ENCODE measurements around the gene TRAPPC10. TPM values are rescaled to one million over a fixed set of nuclear protein-coding genes. Genes with fewer than 3 reads are reported as not detected.

TRAPPC10 gene
- total RNA-seq, 2 donors from 2014 or later, result 36.8 to 40.1 TPM

- Mint-ChIP-seq H3K9me3 (no peaks in the 10 kb centered on the region), H3K36me3 (ENCODE audit: low read depth) (peaks cover 72% of the 10 kb centered on the region)
- 94 to 100% methylated on average over 3 to 6 of the region's 7 CpGs for WGBS, 2 experiments (ENCODE audit: insufficient coverage in 1 of 2, insufficient read length in 1 of 2)
Observed at GRCh38 chr21:44079846-44080245, 67.7 kb downstream of the TRAPPC10 start.

GRCh38 chr21:44082648-44083440 lies 70.7 kb downstream of the TRAPPC10 start:
- H3K9me3 Mint-ChIP-seq, result no peaks in the 10 kb centered on the region
- no peak for DNase-seq

More at GRCh38 chr21:44079846-44080245, 67.7 kb downstream of the TRAPPC10 start:
- no peaks in the 10 kb centered on the region for H3K4me1 ChIP-seq (ENCODE audit: control insufficient read depth, insufficient read depth, low read length)
- Mint-ChIP-seq H3K4me3 (no peak overlapping the region), H3K27ac (no peak overlapping the region), H3K27me3 (ENCODE audit: insufficient read depth) (no peaks in the 10 kb centered on the region), H3K4me1 (no peaks in the 10 kb centered on the region)
- H3K27ac ChIP-seq (ENCODE audit: low read depth, low read length), result no peak overlapping the region
- TF ChIP-seq, protein P1, sequence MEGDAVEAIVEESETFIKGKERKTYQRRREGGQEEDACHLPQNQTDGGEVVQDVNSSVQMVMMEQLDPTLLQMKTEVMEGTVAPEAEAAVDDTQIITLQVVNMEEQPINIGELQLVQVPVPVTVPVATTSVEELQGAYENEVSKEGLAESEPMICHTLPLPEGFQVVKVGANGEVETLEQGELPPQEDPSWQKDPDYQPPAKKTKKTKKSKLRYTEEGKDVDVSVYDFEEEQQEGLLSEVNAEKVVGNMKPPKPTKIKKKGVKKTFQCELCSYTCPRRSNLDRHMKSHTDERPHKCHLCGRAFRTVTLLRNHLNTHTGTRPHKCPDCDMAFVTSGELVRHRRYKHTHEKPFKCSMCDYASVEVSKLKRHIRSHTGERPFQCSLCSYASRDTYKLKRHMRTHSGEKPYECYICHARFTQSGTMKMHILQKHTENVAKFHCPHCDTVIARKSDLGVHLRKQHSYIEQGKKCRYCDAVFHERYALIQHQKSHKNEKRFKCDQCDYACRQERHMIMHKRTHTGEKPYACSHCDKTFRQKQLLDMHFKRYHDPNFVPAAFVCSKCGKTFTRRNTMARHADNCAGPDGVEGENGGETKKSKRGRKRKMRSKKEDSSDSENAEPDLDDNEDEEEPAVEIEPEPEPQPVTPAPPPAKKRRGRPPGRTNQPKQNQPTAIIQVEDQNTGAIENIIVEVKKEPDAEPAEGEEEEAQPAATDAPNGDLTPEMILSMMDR (conservative IDR thresholded peaks at IDR 0.05), result no peak
- no peak overlapping the region for H3K4me3 ChIP-seq (ENCODE audit: low read length)
- H3K9me3 ChIP-seq (ENCODE audit: control insufficient read depth, low read length), result no peaks in the 10 kb centered on the region
- no peak for DNase-seq
- peaks cover 91% of the 10 kb centered on the region for H3K36me3 ChIP-seq (ENCODE audit: control insufficient read depth, insufficient read depth, low read length)
- H3K27me3 ChIP-seq (ENCODE audit: control insufficient read depth, insufficient read depth, low read length, poor library complexity, severe bottlenecking), result no peaks in the 10 kb centered on the region
- no peak overlapping the region for H3K9ac ChIP-seq (ENCODE audit: extremely low read depth, low read length, poor library complexity, severe bottlenecking)

GRCh38 chr21:44083631-44084291 lies 71.7 kb downstream of the TRAPPC10 start:
- H3K4me1 ChIP-seq (ENCODE audit: control insufficient read depth, insufficient read depth, low read length), result no peaks in the 10 kb centered on the region
- no peaks in the 10 kb centered on the region for H3K27me3 ChIP-seq (ENCODE audit: control insufficient read depth, insufficient read depth, low read length, poor library complexity, severe bottlenecking)
- H3K9ac ChIP-seq (ENCODE audit: extremely low read depth, low read length, poor library complexity, severe bottlenecking), result no peak overlapping the region
- TF ChIP-seq, protein P1 (conservative IDR thresholded peaks at IDR 0.05), result no peak
- Mint-ChIP-seq H3K4me3 (no peak overlapping the region), H3K9me3 (no peaks in the 10 kb centered on the region), H3K27me3 (ENCODE audit: insufficient read depth) (no peaks in the 10 kb centered on the region), H3K4me1 (no peaks in the 10 kb centered on the region), H3K27ac (no peak overlapping the region), H3K36me3 (ENCODE audit: low read depth) (peaks cover 79% of the 10 kb centered on the region)
- WGBS, 2 experiments (ENCODE audit: insufficient coverage in 1 of 2, insufficient read length in 1 of 2), result 86 to 91% methylated on average over 10 to 16 of the region's 16 CpGs
- no peak for DNase-seq
- peaks cover 90% of the 10 kb centered on the region for H3K36me3 ChIP-seq (ENCODE audit: control insufficient read depth, insufficient read depth, low read length)
- H3K27ac ChIP-seq (ENCODE audit: low read depth, low read length), result no peak overlapping the region
- H3K4me3 ChIP-seq (ENCODE audit: low read length), result no peak overlapping the region
- H3K9me3 ChIP-seq (ENCODE audit: control insufficient read depth, low read length), result no peaks in the 10 kb centered on the region

More at GRCh38 chr21:44082648-44083440, 70.7 kb downstream of the TRAPPC10 start:
- TF ChIP-seq, protein P1 (conservative IDR thresholded peaks at IDR 0.05), result no peak
- Histone ChIP-seq H3K9ac (ENCODE audit: extremely low read depth, low read length, poor library complexity, severe bottlenecking) (no peak overlapping the region), H3K27me3 (ENCODE audit: control insufficient read depth, insufficient read depth, low read length, poor library complexity, severe bottlenecking) (no peaks in the 10 kb centered on the region), H3K27ac (ENCODE audit: low read depth, low read length) (no peak overlapping the region), H3K4me1 (ENCODE audit: control insufficient read depth, insufficient read depth, low read length) (no peaks in the 10 kb centered on the region), H3K4me3 (ENCODE audit: low read length) (no peak overlapping the region), H3K9me3 (ENCODE audit: control insufficient read depth, low read length) (no peaks in the 10 kb centered on the region), H3K36me3 (ENCODE audit: control insufficient read depth, insufficient read depth, low read length) (peaks cover 91% of the 10 kb centered on the region)
- Mint-ChIP-seq H3K36me3 (ENCODE audit: low read depth) (peaks cover 74% of the 10 kb centered on the region), H3K4me3 (no peak overlapping the region), H3K27me3 (ENCODE audit: insufficient read depth) (no peaks in the 10 kb centered on the region), H3K27ac (peak overlapping the region; percentile 20), H3K4me1 (no peaks in the 10 kb centered on the region)
- 91 to 97% methylated on average over 23 to 24 of the region's 24 CpGs for WGBS, 2 experiments (ENCODE audit: insufficient coverage in 1 of 2, insufficient read length in 1 of 2)

All from endodermal cell (in vitro differentiated cells).